ENCODE results near the gene BCOR.

The BCOR gene

GRCh38 chrX:40096395-40097091, 1.2 kb downstream of the BCOR start:
- TF ChIP-seq USF1 (IDR thresholded peaks at IDR 0.05) (no peak), FOXM1 (IDR thresholded peaks at IDR 0.05; ENCODE audit: borderline replicate concordance, low read depth) (no peak)

- TF ChIP-seq RAD21 (IDR thresholded peaks at IDR 0.05; ENCODE audit: low read depth) (no peak), USF1 (IDR thresholded peaks at IDR 0.05) (no peak), FOXM1 (IDR thresholded peaks at IDR 0.05; ENCODE audit: borderline replicate concordance, low read depth) (no peak), ZBTB7A (IDR thresholded peaks at IDR 0.05; ENCODE audit: low read depth) (no peak), TEAD4 (IDR thresholded peaks at IDR 0.05) (no peak), REST (IDR thresholded peaks at IDR 0.05; ENCODE audit: low read depth) (no peak), EP300 (IDR thresholded peaks at IDR 0.05; ENCODE audit: borderline replicate concordance) (no peak), CREB1 (IDR thresholded peaks at IDR 0.05; ENCODE audit: low read depth) (no peak), MAX (IDR thresholded peaks at IDR 0.05) (no peak), EGR1 (IDR thresholded peaks at IDR 0.05) (no peak), TAF1 (IDR thresholded peaks at IDR 0.05; ENCODE audit: low read depth) (no peak), TCF12 (IDR thresholded peaks at IDR 0.05; ENCODE audit: low read depth) (no peak), NFIC (IDR thresholded peaks at IDR 0.05) (no peak), CEBPB (IDR thresholded peaks at IDR 0.05) (no peak), YY1 (IDR thresholded peaks at IDR 0.05; ENCODE audit: low read depth) (no peak)
Measured at GRCh38 chrX:40095583-40096394, 2.0 kb downstream of the BCOR start.

GRCh38 chrX:40094900-40095582, 2.7 kb downstream of the BCOR start:
- TF ChIP-seq YY1 (IDR thresholded peaks at IDR 0.05; ENCODE audit: low read depth) (no peak), MAX (IDR thresholded peaks at IDR 0.05) (no peak), REST (IDR thresholded peaks at IDR 0.05; ENCODE audit: low read depth) (no peak), FOXM1 (IDR thresholded peaks at IDR 0.05; ENCODE audit: borderline replicate concordance, low read depth) (no peak), TCF12 (IDR thresholded peaks at IDR 0.05; ENCODE audit: low read depth) (no peak)

GRCh38 chrX:40094041-40094899, 3.5 kb downstream of the BCOR start:
- TF ChIP-seq EP300 (IDR thresholded peaks at IDR 0.05; ENCODE audit: borderline replicate concordance) (no peak), ZBTB7A (IDR thresholded peaks at IDR 0.05; ENCODE audit: low read depth) (no peak), CREB1 (IDR thresholded peaks at IDR 0.05; ENCODE audit: low read depth) (no peak), NFIC (IDR thresholded peaks at IDR 0.05) (no peak), MAX (IDR thresholded peaks at IDR 0.05) (no peak), RAD21 (IDR thresholded peaks at IDR 0.05; ENCODE audit: low read depth) (no peak), USF1 (IDR thresholded peaks at IDR 0.05) (no peak), FOXM1 (IDR thresholded peaks at IDR 0.05; ENCODE audit: borderline replicate concordance, low read depth) (no peak)

All from Ishikawa (cell line).